Activated T-cell treated with anti-CD3 and anti-CD28 coated beads for 24 hours (primary cell): ENCODE measurements around the gene EPHA2.
A peak's percentile ranks its signal among the peaks of the same experiment; 100 is the strongest.
"Not testable (repeated sequence)": the region's sequence is repeated elsewhere in the genome, so short reads cannot be mapped to it uniquely, and the experiment has no call there.

Experiments
- DNase-seq: peaks from one replicate; pipeline ENCODE4 v3.0.0-alpha.2; 2020; ENCODE audit warnings: low read depth

The EPHA2 gene

GRCh38 chr1:16167331-16168143 is 11.7 kb upstream of the EPHA2 start:
- peak; percentile 47 for DNase-seq

GRCh38 chr1:16166117-16166516 is 10.2 kb upstream of the EPHA2 start:
- no peak for DNase-seq

- no peak for DNase-seq
Measured at GRCh38 chr1:16165548-16165947, 9.7 kb upstream of the EPHA2 start.

- DNase-seq: no peak
Measured at GRCh38 chr1:16165073-16165364, 9.2 kb upstream of the EPHA2 start.

GRCh38 chr1:16164213-16165072 is 8.6 kb upstream of the EPHA2 start:
- no peak for DNase-seq

- DNase-seq: not testable (repeated sequence)
Measured at GRCh38 chr1:16163608-16164212, 7.8 kb upstream of the EPHA2 start.

GRCh38 chr1:16162163-16162822 is 6.4 kb upstream of the EPHA2 start:
- peak; percentile 47 for DNase-seq

GRCh38 chr1:16161717-16162116 is 5.8 kb upstream of the EPHA2 start:
- DNase-seq: no peak

- DNase-seq: no peak
Measured at GRCh38 chr1:16158993-16159831, 3.3 kb upstream of the EPHA2 start.

- no peak for DNase-seq
Measured at GRCh38 chr1:16158025-16158424, 2.2 kb upstream of the EPHA2 start.

- no peak for DNase-seq
Measured at GRCh38 chr1:16156848-16157495, 1.1 kb upstream of the EPHA2 start.

- no peak for DNase-seq
Measured at GRCh38 chr1:16153999-16154673, 1.7 kb downstream of the EPHA2 start.

GRCh38 chr1:16153096-16153998 is 2.5 kb downstream of the EPHA2 start:
- DNase-seq: no peak

GRCh38 chr1:16152481-16153087 is 3.3 kb downstream of the EPHA2 start:
- DNase-seq: no peak

- no peak for DNase-seq
Measured at GRCh38 chr1:16151995-16152384, 3.9 kb downstream of the EPHA2 start.

GRCh38 chr1:16151196-16151994 is 4.5 kb downstream of the EPHA2 start:
- no peak for DNase-seq

- DNase-seq: no peak
Measured at GRCh38 chr1:16150508-16150907, 5.4 kb downstream of the EPHA2 start.
